ENCODE results near the gene CDRT15.

Gene CDRT15

DNA sequence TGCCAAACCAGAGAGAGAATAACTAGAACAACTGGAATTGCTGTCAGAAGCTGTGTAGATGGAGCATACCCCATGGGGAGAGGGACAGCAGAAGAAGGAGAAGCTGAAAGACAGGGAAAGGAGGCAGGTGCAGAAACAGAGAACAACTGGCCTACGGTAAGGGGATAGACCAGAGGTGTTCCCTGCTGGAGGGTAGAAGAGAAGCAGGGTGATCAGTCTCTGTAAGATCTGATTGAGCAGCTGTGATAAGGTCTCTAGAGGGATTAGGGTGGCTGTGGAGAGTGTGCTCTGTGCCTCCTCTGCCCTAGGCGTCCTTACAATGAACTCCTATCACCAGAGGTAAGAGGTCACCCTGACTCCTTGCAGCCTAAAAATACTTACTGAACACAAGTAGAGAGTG lies 33.8 kb upstream of the CDRT15 start:
- Histone ChIP-seq H3K9me2 (replicated peaks; ENCODE audit: control insufficient read depth, low read length) (no peaks in the 10 kb centered on the region), H3K4me1 (ENCODE audit: control insufficient read depth, low read length) (no peaks in the 10 kb centered on the region), H3K27ac (ENCODE audit: low read depth, low read length) (no peak overlapping the region), H3F3A (ENCODE audit: control insufficient read depth, insufficient read depth) (no peaks in the 10 kb centered on the region), H3K4me2 (ENCODE audit: low read length) (no peak overlapping the region), H3K79me2 (ENCODE audit: control insufficient read depth, low read length) (no peaks in the 10 kb centered on the region), H3K27me3 (ENCODE audit: control insufficient read depth, low read length) (0 out of 2 replicates have a peak, but pooled peaks cover 2% of the 10 kb centered on the region), H3K4me3 (ENCODE audit: low read length) (no peak overlapping the region), H3K9me3 (ENCODE audit: control insufficient read depth, insufficient read depth, low read length) (no peaks in the 10 kb centered on the region), H4K20me1 (ENCODE audit: control insufficient read depth, insufficient read depth, low read depth, low read length) (no peaks in the 10 kb centered on the region), H3K36me3 (ENCODE audit: control insufficient read depth, low read length) (no peaks in the 10 kb centered on the region)
- TF ChIP-seq EZH2phosphoT487 (IDR thresholded peaks at IDR 0.05; ENCODE audit: borderline replicate concordance, low read length) (no peak), CTCF (IDR thresholded peaks at IDR 0.05; ENCODE audit: low read depth, low read length, poor library complexity, severe bottlenecking) (no peak)

DNA sequence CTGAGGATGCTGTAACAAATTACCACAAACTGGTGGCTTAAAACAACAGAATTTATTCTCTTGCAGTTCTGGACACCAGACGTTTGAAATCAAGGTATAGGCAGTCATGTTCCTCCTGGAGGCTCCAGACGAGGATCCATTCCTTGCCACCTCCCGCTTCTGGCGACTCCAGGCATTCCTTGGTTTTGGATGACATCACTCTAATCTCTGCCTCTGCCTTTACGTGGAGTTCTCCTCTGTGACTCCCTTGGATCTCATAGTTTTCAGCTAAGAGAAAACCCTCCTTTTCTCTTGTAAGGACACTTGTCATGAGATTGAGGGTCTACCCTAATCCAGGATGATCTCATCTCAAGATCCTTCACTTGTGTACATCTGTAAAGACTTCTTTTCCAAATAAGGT lies 32.8 kb upstream of the CDRT15 start:
- H3K4me2 ChIP-seq (ENCODE audit: low read length) = no peak overlapping the region
- H3K79me2 ChIP-seq (ENCODE audit: control insufficient read depth, low read length) = no peaks in the 10 kb centered on the region
- H3K27me3 ChIP-seq (ENCODE audit: control insufficient read depth, low read length) = 0 out of 2 replicates have a peak, but pooled peaks cover 2% of the 10 kb centered on the region
- H4K20me1 ChIP-seq (ENCODE audit: control insufficient read depth, insufficient read depth, low read depth, low read length) = no peaks in the 10 kb centered on the region
- H3K36me3 ChIP-seq (ENCODE audit: control insufficient read depth, low read length) = no peaks in the 10 kb centered on the region
- no peak overlapping the region for H3K4me3 ChIP-seq (ENCODE audit: low read length)
- H3K9me2 ChIP-seq (replicated peaks; ENCODE audit: control insufficient read depth, low read length) = no peaks in the 10 kb centered on the region
- H3K4me1 ChIP-seq (ENCODE audit: control insufficient read depth, low read length) = no peaks in the 10 kb centered on the region
- no peaks in the 10 kb centered on the region for H3F3A ChIP-seq (ENCODE audit: control insufficient read depth, insufficient read depth)
- H3K27ac ChIP-seq (ENCODE audit: low read depth, low read length) = no peak overlapping the region
- TF ChIP-seq CTCF (IDR thresholded peaks at IDR 0.05; ENCODE audit: low read depth, low read length, poor library complexity, severe bottlenecking) (no peak), EZH2phosphoT487 (IDR thresholded peaks at IDR 0.05; ENCODE audit: borderline replicate concordance, low read length) (no peak)
- no peaks in the 10 kb centered on the region for H3K9me3 ChIP-seq (ENCODE audit: control insufficient read depth, insufficient read depth, low read length)

DNA sequence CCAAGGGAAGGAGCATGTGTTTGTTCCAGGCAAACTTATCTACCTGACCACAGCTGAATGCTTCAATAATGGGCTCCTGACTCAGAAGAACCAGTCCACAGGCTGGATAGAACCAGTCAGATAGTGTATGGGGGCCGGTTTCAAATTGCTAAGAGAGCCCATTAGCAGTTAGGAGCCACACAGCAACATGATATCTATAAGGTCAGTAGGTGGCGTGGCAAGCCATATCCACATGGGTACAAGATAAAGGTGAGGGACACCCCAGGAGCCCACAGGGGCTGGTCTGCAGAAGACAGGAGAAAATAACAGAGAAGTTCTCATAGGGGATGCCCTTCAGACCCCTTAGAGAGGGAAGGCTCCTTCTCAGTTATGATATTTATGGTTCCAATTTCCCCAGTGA lies 31.6 kb upstream of the CDRT15 start:
- H3K79me2 ChIP-seq (ENCODE audit: control insufficient read depth, low read length) = no peaks in the 10 kb centered on the region
- H3K4me2 ChIP-seq (ENCODE audit: low read length) = no peak overlapping the region
- no peaks in the 10 kb centered on the region for H3K4me1 ChIP-seq (ENCODE audit: control insufficient read depth, low read length)
- no peak overlapping the region for H3K27ac ChIP-seq (ENCODE audit: low read depth, low read length)
- TF ChIP-seq EZH2phosphoT487 (IDR thresholded peaks at IDR 0.05; ENCODE audit: borderline replicate concordance, low read length) (no peak), CTCF (IDR thresholded peaks at IDR 0.05; ENCODE audit: low read depth, low read length, poor library complexity, severe bottlenecking) (no peak)
- H3F3A ChIP-seq (ENCODE audit: control insufficient read depth, insufficient read depth) = no peaks in the 10 kb centered on the region
- H3K36me3 ChIP-seq (ENCODE audit: control insufficient read depth, low read length) = no peaks in the 10 kb centered on the region
- 0 out of 2 replicates have a peak, but pooled peaks cover 2% of the 10 kb centered on the region for H3K27me3 ChIP-seq (ENCODE audit: control insufficient read depth, low read length)
- no peak overlapping the region for H3K4me3 ChIP-seq (ENCODE audit: low read length)
- H4K20me1 ChIP-seq (ENCODE audit: control insufficient read depth, insufficient read depth, low read depth, low read length) = no peaks in the 10 kb centered on the region
- H3K9me3 ChIP-seq (ENCODE audit: control insufficient read depth, insufficient read depth, low read length) = no peaks in the 10 kb centered on the region
- H3K9me2 ChIP-seq (replicated peaks; ENCODE audit: control insufficient read depth, low read length) = no peaks in the 10 kb centered on the region

Data from DOHH2 (cell line).